ENCODE results near the gene LEFTY1.

Gene LEFTY1

DNA sequence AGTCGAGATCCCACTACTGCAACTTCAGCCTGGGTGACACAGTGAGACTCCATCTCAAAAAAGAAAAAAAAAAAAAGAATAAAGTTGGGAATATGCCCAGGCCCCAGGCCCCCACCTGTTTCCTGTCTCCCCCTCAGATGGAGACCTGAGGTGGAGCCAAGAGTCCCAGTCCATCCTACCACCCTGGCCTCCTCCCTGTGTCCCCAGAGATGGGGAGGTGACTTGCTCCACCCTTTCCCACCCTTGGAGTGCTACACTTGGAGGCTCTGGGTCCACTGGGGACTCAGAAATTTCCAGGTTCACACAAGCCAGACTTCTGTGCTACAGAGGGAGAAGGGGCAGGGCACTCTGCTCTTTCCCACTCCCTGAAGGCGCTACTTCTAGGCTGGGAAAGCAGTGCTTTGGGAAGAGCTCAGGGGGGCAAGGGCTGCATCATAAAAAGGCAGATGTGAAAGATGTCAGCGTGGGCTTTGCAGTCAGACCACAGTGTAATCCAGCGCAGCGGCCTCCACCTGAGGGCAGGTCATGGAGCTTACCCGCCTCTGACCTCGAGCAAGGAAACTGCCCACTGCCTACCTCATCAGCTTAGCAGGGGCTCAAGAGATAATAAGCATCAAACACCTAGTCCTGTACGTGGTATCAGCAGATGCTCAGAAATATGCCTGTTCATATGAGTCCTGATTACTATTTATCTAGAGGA is 20.2 kb downstream of the LEFTY1 start:
- DNase-seq, result no peak

DNA sequence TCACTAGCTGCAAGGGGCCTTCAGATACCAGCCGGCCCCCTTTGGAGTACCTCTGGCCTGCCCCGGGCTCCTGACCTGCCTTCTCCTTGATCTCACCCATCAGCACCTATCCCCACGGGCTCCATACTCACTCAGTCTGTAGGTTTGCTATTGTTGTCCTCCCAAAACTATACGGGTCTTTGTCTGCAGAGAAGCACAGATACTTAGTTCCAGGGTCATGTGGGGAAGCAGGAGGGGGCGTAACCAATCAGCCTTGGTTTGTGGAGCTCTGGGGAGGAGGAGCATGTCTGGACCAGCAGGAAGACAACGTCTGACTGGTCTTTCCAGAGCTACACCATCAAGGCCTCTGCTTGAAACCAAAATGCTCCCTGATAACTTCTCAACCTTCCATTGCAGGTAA is 22.0 kb downstream of the LEFTY1 start:
- DNase-seq, result no peak

DNA sequence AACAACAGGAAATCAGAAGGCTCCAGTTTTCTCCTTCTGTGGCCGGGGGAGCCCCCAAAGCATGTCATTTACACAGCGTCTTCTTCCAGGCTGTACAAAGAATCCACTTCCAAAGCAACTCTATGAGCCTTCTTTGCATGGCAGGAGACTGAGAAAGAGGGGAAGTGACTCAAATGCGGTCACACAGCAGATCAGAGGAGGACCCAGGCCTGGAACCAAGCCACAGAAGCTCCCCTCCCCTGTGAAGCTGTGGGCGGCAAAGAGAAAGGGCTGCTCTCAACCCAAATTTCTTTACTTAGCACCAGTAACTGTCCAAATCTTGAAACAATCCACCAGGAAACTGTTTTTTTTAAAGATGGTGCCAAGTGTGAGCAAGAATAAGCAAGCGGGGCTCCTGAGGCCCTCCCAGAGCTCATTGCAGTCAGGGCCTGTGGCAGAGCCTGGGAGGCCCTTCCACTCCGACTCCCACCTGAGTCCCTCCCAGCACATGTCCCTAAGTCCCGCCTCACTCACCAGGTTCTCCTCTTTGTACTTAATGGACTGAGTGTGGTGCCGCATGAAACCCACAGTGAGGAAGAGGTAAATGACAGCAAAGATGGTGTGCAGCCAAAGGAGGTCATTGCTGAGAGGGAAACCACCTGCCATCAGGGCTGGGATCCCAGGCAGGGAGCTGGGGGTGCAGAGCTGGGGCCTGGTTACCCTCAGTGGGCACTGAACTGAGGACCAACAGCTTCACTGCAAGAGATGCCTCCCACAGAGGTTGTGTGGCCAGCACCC is 22.7 kb downstream of the LEFTY1 start:
- DNase-seq, result peak; percentile 75

DNA sequence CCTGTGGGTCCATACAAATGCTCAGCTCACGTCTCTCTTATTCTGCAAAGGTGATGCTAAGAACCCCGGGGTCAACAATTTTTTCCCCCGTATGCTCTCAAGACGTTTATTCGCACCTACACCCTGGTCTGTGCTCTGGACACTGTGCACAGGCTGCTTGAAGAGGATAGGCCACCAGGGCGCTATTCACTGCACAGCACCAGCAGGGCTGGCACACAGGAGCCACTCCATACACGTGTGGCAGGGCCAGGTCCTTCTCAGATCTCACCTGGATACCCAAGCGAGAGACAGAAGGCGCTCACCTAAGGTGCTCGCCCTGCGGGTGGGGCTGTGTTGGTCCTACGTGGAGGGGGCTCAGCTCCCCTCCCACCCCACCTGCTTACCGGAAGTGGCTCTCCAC is 23.4 kb downstream of the LEFTY1 start:
- no peak for DNase-seq

DNA sequence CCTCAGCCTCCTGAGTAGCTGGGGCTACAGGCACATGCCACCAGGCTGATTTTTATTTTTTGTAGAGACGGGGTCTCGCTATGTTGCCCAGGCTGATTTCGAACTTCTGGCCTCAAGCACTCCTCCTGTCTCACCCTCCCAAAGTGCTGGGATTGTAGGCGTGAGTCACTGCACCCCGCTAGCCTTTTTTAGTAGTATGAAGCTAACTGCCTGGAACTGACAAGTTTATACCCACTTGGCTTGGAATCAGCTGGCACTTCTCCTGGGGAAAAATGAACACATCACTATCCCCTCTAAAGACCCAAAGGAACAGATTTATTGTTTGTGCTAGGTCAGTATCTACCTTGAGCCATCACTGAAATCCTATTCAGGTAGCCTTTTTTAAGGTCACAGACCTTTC is 25.8 kb downstream of the LEFTY1 start:
- no peak for DNase-seq

DNA sequence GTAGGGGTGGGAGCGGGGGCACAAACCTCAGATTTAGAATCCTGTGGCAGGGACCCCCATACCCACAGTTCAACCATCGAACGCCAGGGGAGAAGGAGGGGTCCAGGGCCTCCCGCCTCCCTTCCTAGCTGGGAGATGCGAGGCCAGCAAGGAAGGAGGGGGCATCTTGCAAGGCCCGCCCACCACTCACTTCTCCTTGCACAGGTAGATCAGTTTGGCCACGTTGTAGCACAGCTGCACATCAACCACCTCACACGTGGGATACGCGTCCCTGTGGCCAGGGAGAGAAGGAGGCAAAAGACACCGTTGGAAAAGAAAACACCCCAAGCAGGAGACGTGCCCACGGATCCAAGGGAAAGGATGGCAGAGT is 26.4 kb downstream of the LEFTY1 start:
- no peak for DNase-seq

DNA sequence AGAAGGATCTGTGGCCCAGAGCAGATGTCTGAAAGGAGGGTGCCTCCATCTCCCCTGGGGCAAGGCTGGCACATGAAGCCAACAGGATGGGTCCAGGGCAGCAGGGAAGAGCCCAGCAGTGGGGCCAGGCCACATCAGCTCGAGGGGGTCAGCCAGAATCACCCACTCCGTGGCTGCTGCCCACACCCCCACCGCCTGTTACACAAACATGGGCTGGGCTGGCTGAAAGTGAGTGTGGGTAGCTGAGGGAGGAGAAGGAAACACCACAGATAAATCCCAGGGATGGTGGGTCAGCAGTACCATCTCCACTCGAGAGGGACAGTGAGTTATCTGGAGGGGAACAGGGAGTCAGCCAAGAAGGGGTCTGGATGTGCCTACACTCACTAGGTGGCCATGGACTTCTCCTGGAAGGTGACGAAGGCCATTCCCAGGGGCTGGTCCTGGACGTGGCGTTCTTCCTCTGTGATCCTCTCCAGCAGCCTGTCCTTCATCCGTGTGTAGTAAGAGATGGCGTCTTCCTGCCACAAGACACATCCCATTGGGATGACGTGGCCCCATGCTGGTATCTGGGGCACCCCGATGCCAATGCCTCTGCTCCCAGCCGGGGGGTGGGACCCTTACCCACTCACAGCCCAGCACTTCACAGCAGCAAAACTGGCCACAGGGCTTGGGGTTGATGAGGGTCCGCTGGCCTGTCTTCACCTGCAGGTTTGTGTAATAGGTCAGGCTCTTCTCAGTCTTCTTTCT is 26.9 kb downstream of the LEFTY1 start:
- no peak for DNase-seq

DNA sequence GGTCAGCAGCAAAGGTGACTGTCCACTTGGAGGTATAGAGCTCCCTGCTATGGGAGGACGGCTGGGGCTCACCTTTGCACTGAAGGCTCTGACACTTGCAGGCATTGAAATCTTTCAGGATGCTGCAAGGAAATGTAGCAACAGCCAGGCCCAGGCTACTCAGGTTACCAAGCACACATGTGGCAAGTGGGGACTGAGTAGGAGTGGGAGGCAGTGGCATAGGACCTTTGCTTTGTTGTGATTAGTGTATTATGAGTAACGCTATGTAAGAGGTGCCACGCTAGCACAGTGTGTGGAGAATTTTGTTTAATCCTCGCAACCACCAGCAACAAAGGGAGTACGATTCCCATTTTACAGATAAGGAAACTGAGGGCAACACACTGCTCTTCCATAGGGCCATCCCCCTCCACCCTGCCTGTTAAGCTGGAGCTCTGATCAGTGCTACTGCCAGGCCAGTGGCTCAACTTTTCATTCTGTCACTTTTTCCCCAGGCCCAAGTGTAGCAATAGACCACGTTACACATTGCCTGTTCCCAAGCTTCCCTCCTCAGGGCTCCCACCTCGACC is 28.0 kb downstream of the LEFTY1 start:
- DNase-seq, result no peak

DNA sequence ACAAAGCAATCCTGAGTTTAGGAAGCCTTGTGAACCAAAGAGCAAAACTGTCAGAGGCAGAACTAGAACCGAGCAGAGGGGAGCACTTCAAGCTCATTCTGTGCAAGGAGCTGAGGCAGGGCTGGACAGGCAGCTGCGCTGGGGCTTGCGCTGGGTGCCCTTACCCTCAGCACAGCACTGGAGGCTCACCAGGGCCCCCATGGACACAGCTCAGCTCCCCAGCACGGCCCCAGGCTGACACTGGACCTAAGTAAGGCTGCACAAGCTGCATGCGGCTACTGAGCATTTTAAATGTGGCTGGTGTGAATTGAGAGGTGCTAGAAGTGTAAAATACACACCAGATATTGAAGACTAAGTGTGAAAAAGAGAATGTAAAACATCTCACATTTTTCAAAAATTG is 28.8 kb downstream of the LEFTY1 start:
- no peak for DNase-seq

DNA sequence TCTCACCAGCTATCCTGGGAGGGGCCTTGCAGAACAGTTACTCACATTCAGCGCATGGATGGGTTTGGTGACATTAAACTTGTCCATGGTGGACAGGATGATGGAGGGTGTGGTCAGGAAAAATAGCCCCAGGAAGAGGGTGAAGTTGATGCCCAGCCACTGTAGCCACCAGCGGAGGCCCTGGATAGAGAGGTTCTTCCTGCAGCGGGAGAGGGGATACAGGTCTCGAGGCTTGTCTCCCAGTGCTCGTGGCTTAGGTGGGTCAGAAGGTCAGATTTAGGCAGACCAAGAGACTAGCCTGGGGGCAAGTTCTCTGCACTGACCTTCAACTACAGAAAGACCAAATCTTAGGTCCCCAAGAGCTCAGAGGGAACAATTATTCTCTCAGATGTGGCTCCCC is 29.8 kb downstream of the LEFTY1 start:
- DNase-seq, result no peak

DNA sequence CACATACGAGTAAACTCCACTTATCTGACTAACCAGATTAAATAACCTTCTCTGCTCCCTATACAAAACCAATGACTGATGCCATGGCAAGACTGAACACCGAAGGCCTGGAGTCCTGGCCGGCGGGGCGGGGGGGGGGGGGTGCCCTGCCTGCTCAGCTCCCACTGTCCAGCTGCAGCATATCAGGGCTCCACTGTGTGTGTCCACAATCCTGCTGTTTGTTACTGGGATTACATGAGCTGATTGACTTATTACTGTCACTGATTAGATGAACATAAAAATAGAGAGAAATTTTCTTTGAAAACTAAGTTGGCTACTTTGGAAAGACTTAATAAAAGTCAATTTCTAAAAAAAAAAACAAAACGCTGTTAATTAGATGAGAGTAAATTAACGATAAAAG is 31.7 kb downstream of the LEFTY1 start:
- no peak for DNase-seq

DNA sequence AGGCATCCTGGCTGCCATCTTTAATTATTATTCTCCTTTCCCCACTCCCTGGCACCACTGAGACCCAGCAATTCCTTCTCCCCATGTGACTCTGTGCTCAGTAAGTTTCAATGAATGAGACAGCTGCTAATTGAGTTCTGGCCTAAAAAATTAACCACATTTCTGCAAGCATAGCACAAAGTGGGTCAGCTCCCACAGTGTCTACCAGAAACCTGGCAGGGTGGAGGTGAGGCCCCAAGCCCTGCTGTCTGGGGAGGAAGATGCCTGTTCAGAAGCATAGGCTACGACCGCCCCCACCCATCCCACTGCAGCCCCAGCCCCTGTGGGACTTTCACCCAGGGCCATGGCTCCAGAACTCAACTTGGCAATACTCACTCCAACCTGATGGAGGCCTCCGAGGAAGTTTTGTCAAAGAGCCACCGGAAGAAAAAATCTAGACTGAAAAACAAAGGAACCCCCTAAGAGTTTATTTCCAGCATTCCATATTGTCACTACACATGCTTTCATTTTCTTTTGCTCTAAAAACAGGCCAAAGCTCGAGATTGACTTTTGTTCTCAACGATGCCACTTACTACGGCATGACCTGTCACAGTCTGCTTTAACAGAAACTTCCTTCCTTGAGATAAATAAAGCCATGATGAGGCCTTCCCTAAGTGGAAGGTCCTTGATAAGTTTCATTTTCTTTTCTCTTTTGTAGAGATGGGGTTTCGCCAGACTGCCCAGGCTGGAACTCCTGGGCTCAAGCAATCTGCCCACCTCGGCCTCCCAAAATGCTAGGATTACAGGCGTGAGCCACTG is 33.2 kb downstream of the LEFTY1 start:
- no peak for DNase-seq

DNA sequence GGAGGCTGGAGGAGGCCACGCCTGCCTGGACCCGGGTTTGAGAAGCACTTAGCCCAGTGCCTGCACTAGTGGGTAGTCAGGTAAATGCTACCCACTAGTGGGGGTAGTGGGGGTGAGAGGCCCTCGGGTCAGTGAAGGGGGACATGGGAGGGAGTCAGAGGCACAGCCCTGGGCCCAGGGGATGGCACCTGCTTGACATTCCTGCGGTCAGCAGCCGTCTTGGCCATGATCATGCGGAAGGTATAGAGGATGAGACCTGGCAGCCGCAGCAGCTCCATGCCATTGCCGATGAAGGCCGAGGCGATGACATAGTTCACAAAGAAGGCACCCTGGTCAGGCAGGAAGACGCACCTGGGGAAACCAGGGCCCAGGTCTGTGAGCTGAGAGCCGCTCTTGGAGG is 35.5 kb downstream of the LEFTY1 start:
- no peak for DNase-seq

DNA sequence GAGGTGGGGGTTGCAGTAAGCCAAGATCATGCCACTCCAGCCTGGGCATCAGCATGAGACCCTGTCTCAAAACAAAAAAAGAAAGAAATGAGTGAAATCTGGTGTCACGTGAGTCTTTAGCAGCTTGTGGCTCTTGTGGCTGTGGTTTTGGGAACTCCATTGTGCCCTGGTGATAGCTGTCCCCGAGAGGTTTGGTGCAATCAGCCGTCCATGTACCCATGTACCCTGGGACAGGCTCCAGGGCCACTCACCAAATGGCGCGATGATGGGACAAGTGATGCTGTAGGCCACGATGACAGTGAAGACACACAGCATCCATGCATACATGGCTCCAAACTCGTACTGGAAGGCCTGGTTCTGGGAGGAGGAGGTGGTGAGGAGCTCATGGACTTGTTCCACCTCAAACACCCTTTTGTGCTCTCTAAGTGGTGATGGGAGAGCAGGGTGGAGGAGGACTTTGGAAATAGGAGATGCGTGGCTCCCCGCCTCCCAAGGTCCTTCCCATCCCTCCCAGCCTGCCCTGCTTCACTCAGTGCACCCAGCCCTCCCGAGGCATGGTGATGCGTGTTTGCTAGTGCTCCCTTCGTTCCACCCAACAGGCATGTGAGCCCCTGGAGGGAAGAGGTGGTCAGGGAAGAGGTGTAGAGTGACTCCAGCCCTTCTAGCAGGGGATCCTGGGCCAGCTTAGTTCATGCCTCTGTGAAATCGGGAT is 36.4 kb downstream of the LEFTY1 start:
- DNase-seq, result no peak

DNA sequence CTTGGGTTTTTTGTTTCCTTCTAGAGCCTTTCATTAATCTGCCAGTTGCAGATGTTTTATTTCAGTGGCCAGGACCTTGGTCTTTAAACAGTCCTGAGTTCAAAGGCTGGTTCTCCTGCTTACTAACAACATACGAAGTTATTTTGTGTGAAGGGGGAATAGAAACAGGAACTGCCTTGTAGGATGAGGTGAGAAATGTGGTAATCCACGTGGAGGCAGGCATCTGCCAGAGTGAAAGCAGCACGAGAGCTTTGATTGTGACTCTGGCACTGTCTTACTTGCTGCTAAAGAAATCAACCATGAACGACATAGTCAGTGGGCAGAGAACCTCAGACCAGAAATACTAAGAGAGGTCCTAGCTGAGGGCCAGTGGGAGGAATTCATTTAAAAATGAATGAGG is 37.1 kb downstream of the LEFTY1 start:
- no peak for DNase-seq

DNA sequence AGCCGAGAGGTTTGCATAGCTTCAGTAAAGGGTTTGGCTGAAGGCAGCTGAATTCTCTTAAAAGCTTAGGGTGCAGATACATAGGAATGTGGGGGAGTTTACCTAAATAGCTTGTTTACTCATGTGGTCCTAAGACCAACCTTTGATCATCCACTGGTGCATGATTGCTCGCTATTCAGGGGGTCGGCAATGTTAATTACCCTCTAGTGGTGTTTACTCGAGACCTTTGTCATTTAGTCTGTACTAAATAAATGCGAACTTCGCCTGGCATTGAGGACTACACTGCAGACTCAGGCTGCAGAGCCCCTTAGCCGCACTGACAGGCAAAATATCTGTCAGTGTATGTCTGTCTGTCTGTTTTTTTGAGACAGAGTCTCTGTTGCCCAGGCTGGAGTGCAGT is 38.6 kb downstream of the LEFTY1 start:
- DNase-seq, result no peak

DNA sequence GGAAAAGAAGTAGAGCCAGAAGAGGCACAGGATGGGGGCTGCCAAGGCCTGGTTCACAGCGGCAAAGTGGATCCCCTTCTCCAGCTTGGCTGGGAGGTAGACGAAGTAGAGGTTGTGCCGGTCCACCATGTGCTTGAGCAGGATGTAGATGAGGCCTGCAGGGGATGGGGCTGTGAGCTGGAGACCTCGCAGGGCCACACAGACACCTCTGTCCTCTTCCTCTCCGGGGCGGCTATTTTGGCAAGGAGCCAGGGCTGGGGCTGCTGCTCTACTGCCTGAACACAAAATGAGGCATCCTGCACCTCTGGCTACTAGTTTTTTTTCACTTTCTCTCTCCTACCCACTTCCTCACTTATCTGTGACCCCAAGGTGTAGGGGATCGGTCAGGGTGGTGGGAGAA is 39.0 kb downstream of the LEFTY1 start:
- no peak for DNase-seq

DNA sequence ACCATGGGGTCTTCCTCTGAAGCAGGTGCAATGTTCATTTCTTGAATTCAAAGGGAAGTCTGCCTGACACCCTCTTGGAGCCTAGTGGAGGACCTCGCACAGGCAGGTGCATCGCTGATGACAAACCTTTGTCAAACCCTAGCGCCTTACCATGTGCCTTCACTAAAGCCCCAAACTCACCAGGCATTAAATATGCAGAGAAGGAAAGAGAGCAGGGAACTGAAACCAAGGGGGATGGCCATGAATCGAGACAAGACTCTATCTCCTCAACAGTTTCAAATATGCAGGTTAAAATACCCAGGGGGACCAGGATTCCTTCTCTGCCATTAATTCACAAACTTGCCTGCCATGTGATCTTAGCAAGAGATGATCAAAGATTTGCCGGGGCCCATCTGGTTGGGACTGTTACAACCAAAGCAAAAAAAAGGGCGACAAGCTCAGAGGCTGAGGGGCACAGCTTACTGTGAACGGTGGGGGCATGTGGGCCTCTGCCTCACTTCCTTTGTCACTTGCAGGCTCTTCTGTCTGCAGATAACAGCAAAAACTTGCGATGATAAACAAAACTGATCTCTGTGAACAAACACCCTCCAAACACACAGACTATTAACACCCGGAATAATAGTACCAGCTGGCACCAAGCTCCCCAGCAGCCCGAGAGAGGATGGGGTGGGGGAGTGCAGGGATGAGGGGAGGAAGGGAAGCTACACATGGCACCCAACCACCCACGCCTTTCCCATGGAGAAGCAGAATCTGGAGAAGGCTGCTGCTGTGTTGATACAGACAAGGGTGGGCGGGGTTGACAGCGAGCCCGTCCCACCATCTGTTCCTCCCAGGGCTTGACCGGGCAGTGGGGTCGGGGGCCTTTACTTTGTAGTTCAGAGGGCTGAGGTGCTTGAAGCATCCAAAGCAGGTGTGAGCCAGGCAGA is 40.7 kb downstream of the LEFTY1 start:
- DNase-seq, result no peak

DNA sequence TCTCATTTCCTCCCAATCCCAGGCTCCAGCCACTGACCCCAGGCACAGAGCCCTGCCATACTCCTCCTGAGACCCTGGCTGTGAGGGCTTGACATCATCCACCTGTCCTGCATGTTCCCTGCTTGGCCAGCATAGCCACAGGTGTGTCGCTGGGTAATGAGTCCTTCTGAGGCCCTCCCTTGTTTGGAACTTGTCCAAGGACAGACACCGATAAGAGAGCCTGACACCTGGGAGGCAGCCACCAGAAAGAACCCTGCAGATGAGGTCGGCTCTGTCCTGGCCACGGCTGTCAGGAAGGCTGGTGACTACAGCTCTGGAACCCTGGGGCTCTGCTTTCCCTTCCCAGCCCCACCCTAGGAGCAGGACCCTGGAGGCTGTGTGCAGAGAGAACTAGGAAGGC is 41.3 kb downstream of the LEFTY1 start:
- DNase-seq, result no peak

DNA sequence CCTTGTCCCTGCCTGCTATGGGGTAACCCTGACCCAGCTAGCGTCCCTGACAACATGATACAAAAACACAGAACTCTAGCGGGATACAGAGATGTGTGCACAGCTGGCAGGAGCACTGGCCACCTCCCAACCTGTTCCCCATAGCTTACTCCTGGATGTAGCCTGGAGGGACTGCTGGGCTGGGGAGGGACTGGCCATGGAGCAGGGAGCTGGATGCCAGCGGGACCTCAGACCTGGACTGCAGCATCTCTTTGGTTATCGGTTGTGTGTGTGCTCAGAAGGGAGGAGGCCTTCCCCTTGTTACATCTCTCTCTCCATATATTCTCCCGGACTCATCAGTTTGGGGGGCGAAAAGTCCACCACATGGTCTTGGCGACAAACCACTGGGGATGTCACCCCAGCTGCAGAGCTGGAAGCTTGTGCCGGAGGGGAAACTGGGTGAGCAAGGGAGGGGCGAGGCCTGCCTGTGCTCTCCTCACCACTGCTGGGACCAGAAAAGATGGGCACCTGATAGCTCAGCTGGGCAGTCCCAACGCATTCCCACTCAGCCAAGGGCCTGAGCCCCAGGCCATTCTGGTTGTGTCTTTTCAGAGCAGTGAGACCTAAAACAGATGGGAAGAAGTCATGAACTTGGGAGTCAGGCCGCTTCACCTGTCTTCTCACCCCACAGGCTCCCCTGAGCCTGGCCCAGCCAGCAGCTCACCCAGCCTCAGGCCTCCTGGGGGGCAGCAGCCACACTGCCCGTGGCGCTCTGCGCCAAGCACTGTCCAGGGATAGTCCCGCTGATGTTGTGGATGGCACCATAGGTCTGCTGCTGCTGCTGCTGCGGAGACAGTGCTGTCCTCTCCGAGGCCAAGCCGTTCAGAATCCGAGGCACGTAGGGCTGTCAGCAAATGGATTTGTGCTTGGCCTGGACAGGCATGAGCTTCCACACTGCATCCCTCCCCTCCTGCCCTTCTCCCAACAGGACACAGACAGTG is 42.3 kb downstream of the LEFTY1 start:
- no peak for DNase-seq

Data from activated CD4-positive, alpha-beta T cell treated with anti-CD3 and anti-CD28 coated beads, Interleukin-10, Interleukin-2, amounts not matched to agents 100 ng/mL and 50 ng/mL, durations not matched to agents 16 hours and 8 hours (primary cell).